GM12873 (cell line): ENCODE measurements around the gene ZBTB34.

Experiments used
- CTCF ChIP-seq: IDR thresholded peaks from 2 replicates; pipeline ENCODE4 v1.5.1; 2012; ENCODE audit warnings: low read depth, mild to moderate bottlenecking, moderate library complexity, low read length, control low read depth; ENCODE audit not compliant: insufficient read depth; ENCODE audit errors: missing control alignments

ZBTB34 gene

GRCh38 chr9:126838055-126838811, 22.2 kb upstream of the ZBTB34 start:
- no peak for TF ChIP-seq CTCF

GRCh38 chr9:126838895-126839294, 21.5 kb upstream of the ZBTB34 start:
- TF ChIP-seq CTCF: no peak

GRCh38 chr9:126839301-126839700, 21.1 kb upstream of the ZBTB34 start:
- TF ChIP-seq CTCF: no peak

- no peak for TF ChIP-seq CTCF
Observed at GRCh38 chr9:126842220-126842842, 18.1 kb upstream of the ZBTB34 start.

- TF ChIP-seq CTCF: no peak
Observed at GRCh38 chr9:126842977-126843799, 17.3 kb upstream of the ZBTB34 start.

GRCh38 chr9:126844085-126844484, 16.4 kb upstream of the ZBTB34 start:
- no peak for TF ChIP-seq CTCF

GRCh38 chr9:126847051-126847450, 13.4 kb upstream of the ZBTB34 start:
- TF ChIP-seq CTCF: no peak
